GM19193 (cell line): ENCODE results near the gene GJA4.

Source experiments
- POLR2A ChIP-seq: IDR thresholded peaks from 4 replicates; pipeline ENCODE4 v1.6.1; 2011; ENCODE audit not compliant: insufficient read depth, insufficient read length; ENCODE audit errors: extremely low read depth

Gene GJA4

GRCh38 chr1:34779526-34779925, 13.3 kb upstream of the GJA4 start:
- TF ChIP-seq POLR2A: no peak

GRCh38 chr1:34779962-34780361, 12.8 kb upstream of the GJA4 start:
- no peak for TF ChIP-seq POLR2A

GRCh38 chr1:34780528-34780927, 12.3 kb upstream of the GJA4 start:
- no peak for TF ChIP-seq POLR2A

GRCh38 chr1:34781071-34781843, 11.5 kb upstream of the GJA4 start, which contains the start of gene GJB3:
Gene GJB3, plus strand, starts transcription at chr1:34781214. Its CDS starts 3,549 bp downstream, at chr1:34784763.
- TF ChIP-seq POLR2A: no peak

- no peak for TF ChIP-seq POLR2A
Measured at GRCh38 chr1:34781844-34782391, 10.9 kb upstream of the GJA4 start.

GRCh38 chr1:34784751-34785221, 8.0 kb upstream of the GJA4 start:
- no peak for TF ChIP-seq POLR2A

GRCh38 chr1:34785231-34785874, 7.4 kb upstream of the GJA4 start:
- TF ChIP-seq POLR2A: no peak

- TF ChIP-seq POLR2A: no peak
Measured at GRCh38 chr1:34785875-34786470, 6.8 kb upstream of the GJA4 start.

GRCh38 chr1:34786521-34787325, 6.1 kb upstream of the GJA4 start:
- TF ChIP-seq POLR2A: no peak

- TF ChIP-seq POLR2A: no peak
Measured at GRCh38 chr1:34787461-34788420, 5.1 kb upstream of the GJA4 start.

- TF ChIP-seq POLR2A: no peak
Measured at GRCh38 chr1:34790985-34791384, 1.8 kb upstream of the GJA4 start.

- TF ChIP-seq POLR2A: no peak
Measured at GRCh38 chr1:34792424-34792823, 375 bp upstream of the GJA4 start.

GRCh38 chr1:34794001-34794789, 1.4 kb downstream of the GJA4 start:
- TF ChIP-seq POLR2A: no peak
